Panc1 (cell line): ENCODE data around the gene KYNU. TPM values are rescaled to one million over a fixed set of nuclear protein-coding genes. Genes with fewer than 3 reads are reported as not detected.

Experiments
- ATAC-seq: fragments of 200-7000 bp; cut with Tn5 transposase; 2 replicates; pipeline ENCODE4 v1.9.1; 2020; ENCODE audit warnings: mild to moderate bottlenecking, moderate library complexity
- BruUV-seq: library from RNA; stranded (reverse); fragments of 400-500 nt; replicated peaks from 2 replicates; lab custom pipeline; 2021; lab: Mats Ljungman, UMichigan
- CTCF ChIA-PET: fragments of 300-600 bp; sonication (Branson Sonifier 250); formaldehyde crosslinking; loops from one replicate; lab custom pipeline; 2022; ENCODE audit warnings: antibody characterized with exemption; lab: Charles Lee
- POLR2A ChIA-PET: fragments of 300-600 bp; sonication (Branson Sonifier 250); formaldehyde crosslinking; loops from one replicate; lab custom pipeline; 2022; ENCODE audit warnings: antibody characterized with exemption; lab: Charles Lee
- DNase-seq: peaks from one replicate; pipeline ENCODE4 v3.0.0-alpha.2; 2010; ENCODE audit warnings: low read depth, low spot score
- H3K27ac ChIP-seq: 2 replicates; pipeline ENCODE4 v1.5.1; 2011; ENCODE audit warnings: mild to moderate bottlenecking, low read length, inconsistent platforms
- H3K27me3 ChIP-seq: fragments of 200-500 bp; sonication (Bioruptor generic); 2 replicates; pipeline ENCODE4 v1.6.0; 2014; ENCODE audit warnings: low read length, inconsistent platforms; ENCODE audit not compliant: control insufficient read depth, insufficient read depth
- H3K36me3 ChIP-seq: fragments of 200-500 bp; sonication (Bioruptor generic); 2 replicates; pipeline ENCODE4 v1.5.1; 2014; ENCODE audit warnings: inconsistent platforms, mild to moderate bottlenecking, low read length, moderate library complexity; ENCODE audit not compliant: control insufficient read depth, insufficient read depth
- H3K4me1 ChIP-seq: 2 replicates; pipeline ENCODE4 v1.5.1; 2011; ENCODE audit warnings: inconsistent platforms, mild to moderate bottlenecking, low read length, moderate library complexity; ENCODE audit not compliant: control insufficient read depth, insufficient read depth
- H3K4me3 ChIP-seq, 2 experiments: 2 replicates each; pipeline ENCODE4 v1.5.1; 2011 to 2012; ENCODE audit warnings: low read depth in 2 of 2, low read length in 2 of 2, mild to moderate bottlenecking in 2 of 2, inconsistent platforms in 1 of 2, moderate library complexity in 1 of 2
- H3K9me3 ChIP-seq: fragments of 200-500 bp; sonication (Bioruptor generic); 2 replicates; pipeline ENCODE4 v1.5.1; 2014; ENCODE audit warnings: low read depth, mild to moderate bottlenecking, inconsistent platforms, low read length, moderate library complexity; ENCODE audit not compliant: control insufficient read depth, insufficient read depth
- POLR2AphosphoS5 ChIP-seq: IDR thresholded peaks from 2 replicates; pipeline ENCODE4 v1.6.1; 2012; ENCODE audit warnings: mild to moderate bottlenecking, low read depth, low read length, moderate library complexity
- SIN3A ChIP-seq: IDR thresholded peaks from 2 replicates; pipeline ENCODE4 v1.6.1; 2012; ENCODE audit warnings: low read depth, mild to moderate bottlenecking, low read length, moderate library complexity, borderline replicate concordance; ENCODE audit not compliant: insufficient read depth
- TCF7L2 ChIP-seq: IDR thresholded peaks from 2 replicates; pipeline ENCODE4 v1.6.1; 2011; ENCODE audit warnings: mild to moderate bottlenecking, low read depth, low read length, inconsistent platforms
- in situ Hi-C: cut with HindIII; loops from 2 replicates; pipeline ENCODE4 v1.10.0; 2016; ENCODE audit warnings: low sequenced_read_pairs, low pct_unique_long_range_greater_than_20kb
- intact Hi-C: fragments of 100-400 bp; cut with micrococcal nuclease; formaldehyde crosslinking; loops from one replicate; pipeline ENCODE4 v1.10.0; 2022; ENCODE audit not compliant: unreplicated experiment
- total RNA-seq: library from RNA; stranded (reverse); gene quantifications from one replicate; pipeline ENCODE4 v1.2.1, GENCODE V29; 2021; ENCODE audit not compliant: unreplicated experiment
- TF ChIP-seq, protein P1 (sequence below), 2 experiments: IDR thresholded peaks; 2 replicates each; pipeline ENCODE4 v1.6.1; 2011 to 2012; ENCODE audit warnings: low read depth in 2 of 2, control low read depth in 1 of 2, low read length in 1 of 2, mild to moderate bottlenecking in 1 of 2, moderate library complexity in 1 of 2; ENCODE audit not compliant: insufficient read depth in 1 of 2
- TF ChIP-seq, protein P2 (sequence below): fragments of 450-650 bp; IDR thresholded peaks from 2 replicates; pipeline ENCODE4 v1.5.1; 2017; ENCODE audit warnings: mild to moderate bottlenecking

Gene KYNU
- total RNA-seq, 1 experiment from 2014 or later, result not detected

DNA sequence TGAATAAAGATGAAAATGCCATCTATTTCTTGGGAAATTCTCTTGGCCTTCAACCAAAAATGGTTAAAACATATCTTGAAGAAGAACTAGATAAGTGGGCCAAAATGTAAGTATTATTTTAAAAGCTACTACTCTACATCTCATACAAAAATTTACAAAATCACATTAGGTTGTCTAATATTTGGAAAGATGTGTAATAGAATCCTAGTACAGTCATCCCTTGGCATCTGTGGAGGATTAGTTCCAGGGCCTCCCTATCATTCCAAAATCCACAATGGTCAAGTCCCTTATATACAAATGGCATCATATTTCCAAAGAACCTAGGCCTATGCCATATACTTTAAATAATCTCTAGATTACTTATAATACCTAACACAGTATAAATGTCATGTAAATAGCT lies 41.2 kb downstream of the KYNU start:
- Histone ChIP-seq H3K4me1 (no peaks in the 10 kb centered on the region), H3K27ac (no peak overlapping the region), H3K27me3 (no peaks in the 10 kb centered on the region), H3K4me3 (no peak overlapping the region), H3K36me3 (no peaks in the 10 kb centered on the region), H3K9me3 (no peaks in the 10 kb centered on the region)
- DNase-seq, result no peak
- ATAC-seq, result no peak
- intact Hi-C loops (no loop called here), in situ Hi-C loops (no loop called here)
- TF ChIP-seq, protein P1, sequence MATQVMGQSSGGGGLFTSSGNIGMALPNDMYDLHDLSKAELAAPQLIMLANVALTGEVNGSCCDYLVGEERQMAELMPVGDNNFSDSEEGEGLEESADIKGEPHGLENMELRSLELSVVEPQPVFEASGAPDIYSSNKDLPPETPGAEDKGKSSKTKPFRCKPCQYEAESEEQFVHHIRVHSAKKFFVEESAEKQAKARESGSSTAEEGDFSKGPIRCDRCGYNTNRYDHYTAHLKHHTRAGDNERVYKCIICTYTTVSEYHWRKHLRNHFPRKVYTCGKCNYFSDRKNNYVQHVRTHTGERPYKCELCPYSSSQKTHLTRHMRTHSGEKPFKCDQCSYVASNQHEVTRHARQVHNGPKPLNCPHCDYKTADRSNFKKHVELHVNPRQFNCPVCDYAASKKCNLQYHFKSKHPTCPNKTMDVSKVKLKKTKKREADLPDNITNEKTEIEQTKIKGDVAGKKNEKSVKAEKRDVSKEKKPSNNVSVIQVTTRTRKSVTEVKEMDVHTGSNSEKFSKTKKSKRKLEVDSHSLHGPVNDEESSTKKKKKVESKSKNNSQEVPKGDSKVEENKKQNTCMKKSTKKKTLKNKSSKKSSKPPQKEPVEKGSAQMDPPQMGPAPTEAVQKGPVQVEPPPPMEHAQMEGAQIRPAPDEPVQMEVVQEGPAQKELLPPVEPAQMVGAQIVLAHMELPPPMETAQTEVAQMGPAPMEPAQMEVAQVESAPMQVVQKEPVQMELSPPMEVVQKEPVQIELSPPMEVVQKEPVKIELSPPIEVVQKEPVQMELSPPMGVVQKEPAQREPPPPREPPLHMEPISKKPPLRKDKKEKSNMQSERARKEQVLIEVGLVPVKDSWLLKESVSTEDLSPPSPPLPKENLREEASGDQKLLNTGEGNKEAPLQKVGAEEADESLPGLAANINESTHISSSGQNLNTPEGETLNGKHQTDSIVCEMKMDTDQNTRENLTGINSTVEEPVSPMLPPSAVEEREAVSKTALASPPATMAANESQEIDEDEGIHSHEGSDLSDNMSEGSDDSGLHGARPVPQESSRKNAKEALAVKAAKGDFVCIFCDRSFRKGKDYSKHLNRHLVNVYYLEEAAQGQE (IDR thresholded peaks at IDR 0.05; ENCODE audit: insufficient read depth in 1 of 2, low read depth in 2 of 2, low read length in 1 of 2), result no peak
- TF ChIP-seq SIN3A (no peak), POLR2AphosphoS5 (no peak), TCF7L2 (no peak)
- TF ChIP-seq, protein P2, sequence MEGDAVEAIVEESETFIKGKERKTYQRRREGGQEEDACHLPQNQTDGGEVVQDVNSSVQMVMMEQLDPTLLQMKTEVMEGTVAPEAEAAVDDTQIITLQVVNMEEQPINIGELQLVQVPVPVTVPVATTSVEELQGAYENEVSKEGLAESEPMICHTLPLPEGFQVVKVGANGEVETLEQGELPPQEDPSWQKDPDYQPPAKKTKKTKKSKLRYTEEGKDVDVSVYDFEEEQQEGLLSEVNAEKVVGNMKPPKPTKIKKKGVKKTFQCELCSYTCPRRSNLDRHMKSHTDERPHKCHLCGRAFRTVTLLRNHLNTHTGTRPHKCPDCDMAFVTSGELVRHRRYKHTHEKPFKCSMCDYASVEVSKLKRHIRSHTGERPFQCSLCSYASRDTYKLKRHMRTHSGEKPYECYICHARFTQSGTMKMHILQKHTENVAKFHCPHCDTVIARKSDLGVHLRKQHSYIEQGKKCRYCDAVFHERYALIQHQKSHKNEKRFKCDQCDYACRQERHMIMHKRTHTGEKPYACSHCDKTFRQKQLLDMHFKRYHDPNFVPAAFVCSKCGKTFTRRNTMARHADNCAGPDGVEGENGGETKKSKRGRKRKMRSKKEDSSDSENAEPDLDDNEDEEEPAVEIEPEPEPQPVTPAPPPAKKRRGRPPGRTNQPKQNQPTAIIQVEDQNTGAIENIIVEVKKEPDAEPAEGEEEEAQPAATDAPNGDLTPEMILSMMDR, result no peak
- POLR2A ChIA-PET, result interaction anchor here (0.7 kb wide), 1 partner anchor 151 kb away, joined by 5 read pairs; no protein-coding TSS in a partner anchor
- CTCF ChIA-PET, result no interaction called here
- no TSS peak for BruUV-seq

DNA sequence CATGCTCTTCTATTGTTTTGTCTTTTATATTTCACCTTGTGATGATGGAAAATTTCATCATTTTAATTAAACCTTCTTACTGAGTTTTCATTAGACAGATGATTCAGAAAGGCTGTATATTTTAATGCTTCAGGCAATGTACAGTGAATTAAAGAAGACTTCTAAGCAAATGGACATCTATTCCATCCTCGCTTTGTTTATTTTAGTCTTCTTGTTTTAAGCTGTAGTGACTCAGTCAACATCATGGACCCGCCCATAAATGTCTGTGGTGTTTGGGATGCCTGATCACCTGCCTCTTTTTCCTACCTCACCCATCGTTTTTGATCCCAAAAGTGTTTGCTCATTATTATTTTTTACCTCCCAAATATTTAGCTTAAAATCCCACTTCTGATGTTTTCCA lies 43.1 kb downstream of the KYNU start:
- H3K36me3 ChIP-seq, result no peaks in the 10 kb centered on the region
- POLR2A ChIA-PET, result no interaction called here
- in situ Hi-C loops, result no loop called here
- H3K4me3 ChIP-seq, result no peak overlapping the region
- ATAC-seq (no peak), DNase-seq (no peak)
- no peaks in the 10 kb centered on the region for H3K9me3 ChIP-seq
- no peaks in the 10 kb centered on the region for H3K4me1 ChIP-seq
- intact Hi-C loops, result no loop called here
- no peak overlapping the region for H3K27ac ChIP-seq
- no peaks in the 10 kb centered on the region for H3K27me3 ChIP-seq
- no peak for TF ChIP-seq TCF7L2
- CTCF ChIA-PET, result no interaction called here
- no TSS peak for BruUV-seq

DNA sequence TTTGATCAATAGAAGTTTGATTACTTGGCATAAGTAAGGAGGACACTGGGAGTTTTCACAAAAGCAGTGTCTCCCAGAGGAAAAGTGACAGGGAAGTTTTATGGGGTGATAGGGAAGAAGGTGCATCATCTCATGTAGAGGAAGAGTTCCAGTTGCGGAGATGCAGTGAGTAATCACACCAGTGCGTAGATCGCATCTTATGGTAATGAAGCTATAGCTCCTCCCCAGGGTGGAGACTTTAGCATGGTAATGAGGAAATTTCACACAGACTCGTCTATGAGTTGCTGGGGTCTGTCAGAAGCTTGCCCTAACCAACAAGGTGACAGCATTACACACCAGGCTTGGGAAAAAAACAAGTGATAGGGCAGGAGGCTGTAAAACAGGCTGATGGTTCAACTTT lies 49.0 kb downstream of the KYNU start:
- Histone ChIP-seq H3K4me1 (no peaks in the 10 kb centered on the region), H3K9me3 (no peaks in the 10 kb centered on the region), H3K27me3 (no peaks in the 10 kb centered on the region), H3K36me3 (no peaks in the 10 kb centered on the region), H3K4me3 (no peak overlapping the region), H3K27ac (no peak overlapping the region)
- intact Hi-C loops (no loop called here), in situ Hi-C loops (no loop called here)
- TF ChIP-seq, protein P2, result no peak
- TF ChIP-seq SIN3A, result no peak
- TF ChIP-seq, protein P1 (IDR thresholded peaks at IDR 0.05; ENCODE audit: insufficient read depth in 1 of 2, low read depth in 2 of 2, low read length in 1 of 2), result no peak
- no peak for TF ChIP-seq TCF7L2
- no peak for TF ChIP-seq POLR2AphosphoS5
- DNase-seq, result no peak
- no peak for ATAC-seq
- ChIA-PET POLR2A (no interaction called here), CTCF (no interaction called here)
- no TSS peak for BruUV-seq
